Kasumi-1 (cell line): ENCODE results near the gene PRMT9.

ENCODE experiments used
- DNase-seq, 2 experiments: peaks; one replicate each; lab custom pipeline; 2025; lab: John Stamatoyannopoulos, UW

The PRMT9 gene

GRCh38 chr4:147683717-147684700, at the start of gene PRMT9:
Gene PRMT9, minus strand, starts transcription at chr4:147684163. Its CDS starts 176 bp downstream, at chr4:147683987.
- peak; percentile 74 to 83 for DNase-seq

- peak in 1 of 2 experiments; percentile 26 for DNase-seq
Observed at GRCh38 chr4:147732518-147733235, 48.7 kb upstream of the PRMT9 start.

GRCh38 chr4:147731580-147732517, 47.9 kb upstream of the PRMT9 start, which contains the start of gene ARHGAP10:
Gene ARHGAP10, plus strand, starts transcription at chr4:147732088. Its CDS starts 214 bp downstream, at chr4:147732302.
- DNase-seq = peak; percentile 81 to 87

GRCh38 chr4:147730333-147730732, 46.4 kb upstream of the PRMT9 start:
- DNase-seq = peak; percentile 19 to 31

- DNase-seq = no peak
Observed at GRCh38 chr4:147727476-147728028, 43.6 kb upstream of the PRMT9 start.

GRCh38 chr4:147725673-147726072, 41.7 kb upstream of the PRMT9 start:
- no peak for DNase-seq

GRCh38 chr4:147724468-147725201, 40.7 kb upstream of the PRMT9 start:
- no peak for DNase-seq

- no peak for DNase-seq
Observed at GRCh38 chr4:147723326-147723725, 39.4 kb upstream of the PRMT9 start.

GRCh38 chr4:147717878-147718277, 33.9 kb upstream of the PRMT9 start:
- no peak for DNase-seq

- no peak for DNase-seq
Observed at GRCh38 chr4:147714575-147715401, 30.8 kb upstream of the PRMT9 start.

GRCh38 chr4:147709999-147710398, 26.0 kb upstream of the PRMT9 start:
- no peak for DNase-seq

- peak; percentile 49 to 72 for DNase-seq
Observed at GRCh38 chr4:147707892-147708672, 24.1 kb upstream of the PRMT9 start.

GRCh38 chr4:147704846-147705245, 20.9 kb upstream of the PRMT9 start:
- DNase-seq = no peak

GRCh38 chr4:147696866-147697265, 12.9 kb upstream of the PRMT9 start:
- no peak for DNase-seq

GRCh38 chr4:147693218-147693617, 9.3 kb upstream of the PRMT9 start:
- DNase-seq = no peak

- no peak for DNase-seq
Observed at GRCh38 chr4:147691820-147692219, 7.9 kb upstream of the PRMT9 start.

GRCh38 chr4:147689067-147689466, 5.1 kb upstream of the PRMT9 start:
- no peak for DNase-seq

- peak; percentile 45 to 58 for DNase-seq
Observed at GRCh38 chr4:147683188-147683591, 773 bp downstream of the PRMT9 start.

GRCh38 chr4:147682755-147683154, 1.2 kb downstream of the PRMT9 start:
- DNase-seq = no peak
